SH-SY5Y (cell line): Measurements from ENCODE around the gene EVA1B.

Experiments
- GATA2 ChIP-seq: IDR thresholded peaks from 2 replicates; pipeline ENCODE4 v1.6.1; 2011; ENCODE audit warnings: mild to moderate bottlenecking, low read depth, low read length
- GATA3 ChIP-seq: IDR thresholded peaks from 2 replicates; pipeline ENCODE4 v1.6.1; 2011; ENCODE audit warnings: low read depth, mild to moderate bottlenecking, low read length, moderate library complexity

GRCh38 chr1:36369061-36369861 lies 45.8 kb upstream of the EVA1B start:
- no peak for TF ChIP-seq GATA2
- no peak for TF ChIP-seq GATA3
